HepG2 (cell line): Measurements from ENCODE around the gene TMEM87B. TPM values are rescaled to one million over a fixed set of nuclear protein-coding genes. Genes with fewer than 3 reads are reported as not detected.

ENCODE experiments used
- ATAC-seq: fragments of 200-7000 bp; cut with Tn5 transposase; 3 replicates; pipeline ENCODE4 v1.9.1; 2020; ENCODE audit warnings: mild to moderate bottlenecking, moderate library complexity
- BruUV-seq: library from RNA; stranded (reverse); fragments of 400-500 nt; replicated peaks from 2 replicates; lab custom pipeline; 2021; lab: Mats Ljungman, UMichigan
- CTCF ChIA-PET: fragments of 300-600 bp; formaldehyde crosslinking; extraction: SDS; loops from one replicate; lab custom pipeline; 2021; ENCODE audit warnings: low total read pairs, inconsistent platforms, low intra/inter-chr PET ratio; lab: Yijun Ruan, JAX
- POLR2A ChIA-PET: fragments of 350-600 bp; sonication (Branson Sonifier 250); formaldehyde crosslinking; loops from one replicate; lab custom pipeline; 2020; ENCODE audit warnings: antibody characterized with exemption, inconsistent platforms; lab: Yijun Ruan, JAX
- DNase-seq: peaks from one replicate; pipeline ENCODE4 v3.0.0-alpha.2; 2015; ENCODE audit warnings: low spot score
- FAIRE-seq: peaks from 3 replicates; lab custom pipeline; 2011; peaks lifted over from hg19 to GRCh38; lab: Jason Lieb, UNC
- H2AFZ ChIP-seq: one replicate; pipeline ENCODE4 v1.6.1; 2011; ENCODE audit warnings: low read length, inconsistent platforms
- H3K27ac ChIP-seq: fragments of 300-600 bp; 3 replicates; pipeline ENCODE4 v1.8.0; 2011; ENCODE audit warnings: mixed run types, mild to moderate bottlenecking, mixed read lengths, low read length, inconsistent platforms; ENCODE audit not compliant: insufficient read depth; ENCODE audit errors: extremely low read length
- H3K27me3 ChIP-seq, 2 experiments: fragments of 200-600 bp in 1 of 2; 2 replicates in 1 of 2; 3 replicates in 1 of 2; pipeline versions ENCODE4 v1.6.0 to v1.8.0; 2011; ENCODE audit warnings: low read length in 2 of 2, mild to moderate bottlenecking in 2 of 2, moderate library complexity in 2 of 2, inconsistent platforms in 1 of 2; ENCODE audit not compliant: insufficient read depth in 2 of 2, control insufficient read depth in 1 of 2
- H3K36me3 ChIP-seq, 2 experiments: fragments of 200-600 bp in 1 of 2; replicated peaks in 1 of 2; 2 replicates in 1 of 2; 3 replicates in 1 of 2; pipeline versions ENCODE4 v1.5.1 to v1.8.0; 2011; ENCODE audit warnings: low read length in 2 of 2, inconsistent platforms in 1 of 2; ENCODE audit not compliant: insufficient read depth in 2 of 2, control insufficient read depth in 1 of 2
- H3K4me1 ChIP-seq: 2 replicates; pipeline ENCODE4 v1.5.1; 2012; ENCODE audit warnings: low read length, inconsistent platforms; ENCODE audit not compliant: insufficient read depth
- H3K4me2 ChIP-seq: 2 replicates; pipeline ENCODE4 v1.6.0; 2011; ENCODE audit warnings: low read depth, low read length, inconsistent platforms
- H3K4me3 ChIP-seq, 3 experiments: fragments of 200-600 bp in 1 of 3; sonication (generic), shearing (Covaris generic) in 1 of 3; replicated peaks in 1 of 3; 2 replicates each; pipeline ENCODE4 v1.5.1; 2011 to 2016; ENCODE audit warnings: low read length in 3 of 3, inconsistent platforms in 2 of 3, low read depth in 2 of 3, mild to moderate bottlenecking in 2 of 3, control low read depth in 1 of 3, mixed read lengths in 1 of 3; ENCODE audit not compliant: insufficient read depth in 1 of 3
- H3K79me2 ChIP-seq: one replicate; pipeline ENCODE4 v1.6.1; 2011; ENCODE audit warnings: low read length, inconsistent platforms; ENCODE audit not compliant: insufficient read depth
- H3K9ac ChIP-seq: 2 replicates; pipeline ENCODE4 v1.6.0; 2011; ENCODE audit warnings: mild to moderate bottlenecking, low read depth, low read length, inconsistent platforms; ENCODE audit not compliant: insufficient read depth
- H3K9me3 ChIP-seq: 2 replicates; pipeline ENCODE4 v1.5.1; 2012; ENCODE audit warnings: mild to moderate bottlenecking, low read length
- H4K20me1 ChIP-seq: 2 replicates; pipeline ENCODE4 v1.6.0; 2011; ENCODE audit warnings: inconsistent platforms, mild to moderate bottlenecking, low read length, moderate library complexity; ENCODE audit not compliant: insufficient read depth
- ARNTL ChIP-seq: sonication (generic); formaldehyde crosslinking; IDR thresholded peaks from 2 replicates; pipeline ENCODE4 v1.4.0; 2020; ENCODE audit warnings: mild to moderate bottlenecking, missing genetic modification reagents
- BHLHE40 ChIP-seq: IDR thresholded peaks from 2 replicates; pipeline ENCODE4 v1.6.1; 2011; ENCODE audit warnings: low read length, improper control_type of control experiment
- KDM1A ChIP-seq: IDR thresholded peaks from 2 replicates; pipeline ENCODE4 v1.6.1; 2016; ENCODE audit warnings: missing compliant biosample characterization
- MTA3 ChIP-seq: sonication (generic); formaldehyde crosslinking; IDR thresholded peaks from 2 replicates; pipeline ENCODE4 v1.4.0; 2020; ENCODE audit warnings: missing genetic modification reagents
- SUZ12 ChIP-seq: fragments of 150-350 bp; IDR thresholded peaks from 2 replicates; pipeline ENCODE4 v1.6.1; 2014; ENCODE audit warnings: low read depth, low read length
- TCF7 ChIP-seq: sonication (generic); IDR thresholded peaks from 2 replicates; pipeline ENCODE4 v1.6.1; 2016; ENCODE audit warnings: antibody characterized with exemption, low read depth
- TEF ChIP-seq: sonication (generic); formaldehyde crosslinking; IDR thresholded peaks from 2 replicates; pipeline ENCODE4 v1.5.0; 2020; ENCODE audit warnings: missing genetic modification reagents
- ZGPAT ChIP-seq: IDR thresholded peaks from 2 replicates; pipeline ENCODE4 v1.6.1; 2016; ENCODE audit warnings: mild to moderate bottlenecking
- ZNF138 ChIP-seq: sonication (generic); formaldehyde crosslinking; IDR thresholded peaks from 2 replicates; pipeline ENCODE4 v1.5.0; 2020; ENCODE audit warnings: mild to moderate bottlenecking, low read depth, missing genetic modification reagents
- ZNF281 ChIP-seq: sonication (generic); formaldehyde crosslinking; IDR thresholded peaks from 2 replicates; pipeline ENCODE4 v1.4.0; 2020; ENCODE audit warnings: missing genetic modification reagents, borderline replicate concordance
- ZNF292 ChIP-seq: sonication (generic); formaldehyde crosslinking; IDR thresholded peaks from 2 replicates; pipeline ENCODE4 v1.8.1; 2022; ENCODE audit warnings: mild to moderate bottlenecking, low read depth, missing genetic modification reagents, borderline replicate concordance
- WGBS: methylation state at CpG from one replicate; pipeline ENCODE4 v1.1.6; 2017; ENCODE audit warnings: low lambda C conversion rate; 5-methylcytosine and 5-hydroxymethylcytosine counted together
- in situ Hi-C: cut with HindIII; loops from 2 replicates; pipeline ENCODE4 v1.10.0; 2017; ENCODE audit warnings: low pct_unique_long_range_greater_than_20kb; ENCODE audit not compliant: extremely low pct_ligation_motif_present
- intact Hi-C: fragments of 100-400 bp; cut with micrococcal nuclease; formaldehyde crosslinking; loops from one replicate; pipeline ENCODE4 v1.10.0; 2022; ENCODE audit not compliant: unreplicated experiment
- polyA plus RNA-seq, 8 experiments: library from polyadenylated mRNA; depleted of rRNA in 3 of 8; stranded (reverse) in 7 of 8; unstranded in 1 of 8; fragments of >200 nt; fragmentation: Illumina TruSeq in 4 of 8; extraction: Trizol in 4 of 8; gene quantifications; 2 replicates each; pipeline versions ENCODE4 v1.2.1 to v1.2.3, GENCODE V29; 2011 to 2016; ENCODE audit warnings: low read depth in 4 of 8, missing spikeins in 1 of 8, mixed read lengths in 1 of 8; ENCODE audit not compliant: insufficient read depth in 1 of 8
- total RNA-seq, 5 experiments: library from RNA; depleted of rRNA; stranded (reverse); fragments of >200 nt; fragmentation: Illumina TruSeq; extraction: Trizol; gene quantifications; 2 replicates each; pipeline ENCODE4 v1.2.3, GENCODE V29; 2016; ENCODE audit warnings: low read depth in 1 of 5

The TMEM87B gene
- total and polyA plus RNA-seq, 2 of the 13 experiments (the other 11 are each of a cell fraction or from before 2014, with no cell fraction given): 15.1 to 16.2 TPM

- ChIA-PET POLR2A (no interaction called here), CTCF (no interaction called here)
- H2AFZ ChIP-seq: no peak overlapping the region
- no peak overlapping the region for H3K27ac ChIP-seq
- H3K27me3 ChIP-seq: no peaks in the 10 kb centered on the region
- in situ Hi-C loops (no loop called here), intact Hi-C loops (no loop called here)
- ATAC-seq: no peak
- FAIRE-seq: no peak
- DNase-seq: no peak
- TF ChIP-seq SUZ12: no peak
- TF ChIP-seq BHLHE40: no peak
- TF ChIP-seq KDM1A: no peak
- TF ChIP-seq ZNF292 (CRISPR knock-in tag): no peak
- TF ChIP-seq TCF7: no peak
- TF ChIP-seq TEF (CRISPR knock-in tag): no peak
- TF ChIP-seq ZNF138 (CRISPR knock-in tag): no peak
- no peak for TF ChIP-seq ARNTL (CRISPR knock-in tag)
- peaks cover 19 to 45% of the 10 kb centered on the region in 2 experiments for H3K36me3 ChIP-seq
- BruUV-seq: no TSS peak
- WGBS: 95% methylated on average over 6 of the region's 6 CpGs
- no peak overlapping the region for H3K4me2 ChIP-seq
- no peak overlapping the region for H3K4me3 ChIP-seq
- H3K9ac ChIP-seq: no peak overlapping the region
- H4K20me1 ChIP-seq: no peaks in the 10 kb centered on the region
- H3K9me3 ChIP-seq: no peaks in the 10 kb centered on the region
- peaks cover 3% of the 10 kb centered on the region for H3K79me2 ChIP-seq
- H3K4me1 ChIP-seq: no peaks in the 10 kb centered on the region
Measured at GRCh38 chr2:112092286-112093041, 37.4 kb downstream of the TMEM87B start.

GRCh38 chr2:112093216-112093615, 38.1 kb downstream of the TMEM87B start:
- Histone ChIP-seq H3K4me1 (no peaks in the 10 kb centered on the region), H3K4me3 (no peak overlapping the region), H3K36me3 (peaks cover 15 to 44% of the 10 kb centered on the region in 2 experiments), H2AFZ (no peak overlapping the region), H3K9me3 (no peaks in the 10 kb centered on the region), H3K79me2 (peaks cover 3% of the 10 kb centered on the region), H4K20me1 (no peaks in the 10 kb centered on the region), H3K9ac (no peak overlapping the region)
- no peak for FAIRE-seq
- no peak for ATAC-seq
- BruUV-seq: no TSS peak
- DNase-seq: no peak
- 95% methylated on average over 1 of the region's 1 CpG for WGBS
- in situ Hi-C loops (no loop called here), intact Hi-C loops (no loop called here)
- ChIA-PET POLR2A (no interaction called here), CTCF (no interaction called here)
- no peak for TF ChIP-seq ZGPAT
- TF ChIP-seq ZNF281 (CRISPR knock-in tag): no peak
- TF ChIP-seq MTA3 (CRISPR knock-in tag): no peak
- TF ChIP-seq, all 625 proteins: peak for 0
- Histone ChIP-seq H3K4me2 (no peak overlapping the region), H3K27me3 (no peaks in the 10 kb centered on the region), H3K27ac (no peak overlapping the region)
